Measurements from ENCODE around the gene S100A7.
"Not testable (repeated sequence)": the region's sequence is repeated elsewhere in the genome, so short reads cannot be mapped to it uniquely, and the experiment has no call there.

Gene S100A7

GRCh38 chr1:153475282-153475681, 14.8 kb upstream of the S100A7 start:
- no peak for DNase-seq

- DNase-seq: no peak
Measured at GRCh38 chr1:153474347-153474746, 13.9 kb upstream of the S100A7 start.

- no peak for DNase-seq
Measured at GRCh38 chr1:153470707-153471106, 10.3 kb upstream of the S100A7 start.

GRCh38 chr1:153466908-153467307, 6.5 kb upstream of the S100A7 start:
- DNase-seq: no peak

- DNase-seq: peak; percentile 77
Measured at GRCh38 chr1:153465811-153466636, 5.6 kb upstream of the S100A7 start.

- DNase-seq: not testable (repeated sequence)
Measured at GRCh38 chr1:153462741-153463140, 2.3 kb upstream of the S100A7 start.

- DNase-seq: no peak
Measured at GRCh38 chr1:153459655-153460054, 796 bp downstream of the S100A7 start.

- DNase-seq: no peak
Measured at GRCh38 chr1:153456396-153456795, 4.1 kb downstream of the S100A7 start.

- not testable (repeated sequence) for DNase-seq
Measured at GRCh38 chr1:153448851-153449250, 11.6 kb downstream of the S100A7 start.

GRCh38 chr1:153447498-153448170, 12.8 kb downstream of the S100A7 start:
- no peak for DNase-seq

GRCh38 chr1:153444078-153444477, 16.4 kb downstream of the S100A7 start:
- no peak for DNase-seq

- DNase-seq: no peak
Measured at GRCh38 chr1:153443486-153443885, 17.0 kb downstream of the S100A7 start.

GRCh38 chr1:153441238-153441755, 19.2 kb downstream of the S100A7 start:
- DNase-seq: no peak

- DNase-seq: no peak
Measured at GRCh38 chr1:153439273-153439672, 21.2 kb downstream of the S100A7 start.

GRCh38 chr1:153438599-153438998, 21.9 kb downstream of the S100A7 start:
- no peak for DNase-seq

- DNase-seq: no peak
Measured at GRCh38 chr1:153437236-153437635, 23.2 kb downstream of the S100A7 start.

GRCh38 chr1:153434746-153435455, 25.6 kb downstream of the S100A7 start:
- DNase-seq: no peak

- no peak for DNase-seq
Measured at GRCh38 chr1:153432874-153433681, 27.4 kb downstream of the S100A7 start.

- DNase-seq: no peak
Measured at GRCh38 chr1:153431928-153432327, 28.5 kb downstream of the S100A7 start.

GRCh38 chr1:153431427-153431826, 29.0 kb downstream of the S100A7 start:
- no peak for DNase-seq

GRCh38 chr1:153431002-153431401, 29.4 kb downstream of the S100A7 start:
- no peak for DNase-seq

- DNase-seq: no peak
Measured at GRCh38 chr1:153430561-153430960, 29.9 kb downstream of the S100A7 start.

GRCh38 chr1:153430166-153430553, 30.3 kb downstream of the S100A7 start:
- no peak for DNase-seq

Measured in retina (tissue), 1 donor.